HS-27A (cell line): ENCODE measurements around the gene C5orf63.
"Not testable (repeated sequence)": the region's sequence is repeated elsewhere in the genome, so short reads cannot be mapped to it uniquely, and the experiment has no call there.

Source experiments
- DNase-seq: peaks from one replicate; pipeline ENCODE4 v3.0.0-alpha.2; 2012; ENCODE audit warnings: low read depth, missing footprints

Gene C5orf63

GRCh38 chr5:127008300-127008975 is 64.9 kb downstream of the C5orf63 start:
- DNase-seq: no peak

- no peak for DNase-seq
Measured at GRCh38 chr5:127007522-127007921, 65.8 kb downstream of the C5orf63 start.

GRCh38 chr5:127006744-127007143 is 66.6 kb downstream of the C5orf63 start:
- DNase-seq: no peak

GRCh38 chr5:127005282-127005681 is 68.0 kb downstream of the C5orf63 start:
- not testable (repeated sequence) for DNase-seq

- DNase-seq: no peak
Measured at GRCh38 chr5:127004721-127005120, 68.6 kb downstream of the C5orf63 start.

GRCh38 chr5:127003798-127004495 is 69.4 kb downstream of the C5orf63 start:
- no peak for DNase-seq

- DNase-seq: no peak
Measured at GRCh38 chr5:127002390-127002789, 70.9 kb downstream of the C5orf63 start.

GRCh38 chr5:127001621-127002296 is 71.5 kb downstream of the C5orf63 start:
- DNase-seq: peak; percentile 81
